Endothelial cell of hepatic sinusoid (primary cell): ENCODE results near the gene MMD.
"Not testable (repeated sequence)": the region's sequence is repeated elsewhere in the genome, so short reads cannot be mapped to it uniquely, and the experiment has no call there.

ENCODE experiments used
- in situ Hi-C: cut with HindIII; loops from 2 replicates; pipeline ENCODE4 v1.10.0; 2017; ENCODE audit warnings: low sequenced_read_pairs

MMD gene, protein sequence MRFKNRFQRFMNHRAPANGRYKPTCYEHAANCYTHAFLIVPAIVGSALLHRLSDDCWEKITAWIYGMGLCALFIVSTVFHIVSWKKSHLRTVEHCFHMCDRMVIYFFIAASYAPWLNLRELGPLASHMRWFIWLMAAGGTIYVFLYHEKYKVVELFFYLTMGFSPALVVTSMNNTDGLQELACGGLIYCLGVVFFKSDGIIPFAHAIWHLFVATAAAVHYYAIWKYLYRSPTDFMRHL

DNA sequence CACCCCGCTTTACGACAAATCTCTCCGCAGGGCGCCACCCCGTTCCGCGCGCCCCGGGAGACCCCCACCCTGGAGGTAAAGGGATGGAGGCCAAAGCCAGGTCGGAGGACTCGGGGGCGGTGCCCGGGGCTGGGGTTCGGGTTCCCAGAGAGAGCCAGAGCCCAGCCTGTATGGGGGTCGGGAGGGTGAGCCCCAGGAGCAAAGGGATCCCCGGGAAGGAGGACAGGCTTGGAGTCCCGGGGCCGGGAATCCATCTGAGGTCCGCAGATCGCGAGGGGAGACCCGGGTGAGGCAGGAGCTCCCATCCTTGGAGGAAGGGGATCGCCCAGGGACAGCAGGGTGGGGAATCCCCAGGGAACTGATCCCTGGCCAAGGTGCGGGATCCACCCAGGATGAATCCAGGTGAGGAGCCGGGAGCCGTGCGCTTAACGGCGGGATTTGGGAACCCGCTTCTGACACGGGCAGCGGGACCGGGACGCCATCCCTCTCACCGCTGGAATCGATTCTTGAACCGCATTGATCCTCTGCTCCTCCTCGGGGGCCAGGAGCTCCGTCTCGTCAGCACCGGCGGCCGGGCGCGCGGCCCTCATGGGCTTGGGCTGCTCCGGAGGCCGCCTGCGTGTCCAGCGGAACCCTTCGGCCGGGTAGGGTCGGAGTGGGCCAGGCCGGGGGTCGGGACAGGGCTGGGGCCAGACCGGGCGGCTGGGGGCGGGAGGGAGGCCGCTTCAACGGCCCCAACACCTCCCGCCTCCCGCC is at the start of gene MMD:
MMD (minus strand) TSS at position 657 of the 756 bp plus-strand sequence; CDS start at position 517, 140 bp downstream.
- in situ Hi-C loops: no loop called here

DNA sequence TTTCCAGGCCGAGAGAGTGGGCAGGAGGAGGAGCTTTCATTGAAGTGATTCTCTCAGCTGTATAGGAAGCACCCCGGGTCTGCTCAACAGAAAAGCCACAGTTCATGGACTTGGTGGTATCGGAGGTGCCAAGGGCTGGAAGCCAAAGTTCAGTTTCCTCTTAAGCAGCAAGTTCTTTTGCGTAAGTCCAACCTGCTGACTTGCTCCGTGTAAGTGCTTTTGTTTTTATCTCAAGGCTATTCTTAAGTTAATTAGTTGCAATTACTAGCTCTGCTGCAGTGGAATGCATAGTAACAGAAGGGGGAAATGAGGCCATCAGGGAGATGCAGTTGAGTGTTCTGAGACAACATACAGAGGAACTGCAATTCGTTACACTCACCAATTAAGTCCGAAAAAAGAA is 45.0 kb upstream of the MMD start:
- in situ Hi-C loops: no loop called here

DNA sequence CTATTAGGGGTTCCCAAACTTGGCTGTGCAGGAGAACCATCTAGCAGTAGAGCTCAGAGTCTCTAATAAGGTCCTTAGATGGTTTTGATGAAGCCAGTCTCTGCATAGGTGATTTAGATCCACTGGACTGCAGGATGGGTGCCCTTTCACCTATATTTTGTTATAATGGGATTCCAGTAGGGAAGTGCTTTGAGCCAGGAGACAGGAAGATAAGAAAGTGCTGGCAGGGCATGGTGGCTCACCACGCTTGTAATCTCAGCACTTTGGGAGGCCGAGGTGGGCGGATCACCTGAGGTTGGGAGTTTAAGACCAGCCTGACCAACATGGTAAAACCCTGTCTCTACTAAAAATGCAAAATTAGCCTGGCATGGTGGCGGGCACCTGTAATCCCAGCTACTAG is 44.1 kb upstream of the MMD start:
- in situ Hi-C loops: not testable (repeated sequence)

DNA sequence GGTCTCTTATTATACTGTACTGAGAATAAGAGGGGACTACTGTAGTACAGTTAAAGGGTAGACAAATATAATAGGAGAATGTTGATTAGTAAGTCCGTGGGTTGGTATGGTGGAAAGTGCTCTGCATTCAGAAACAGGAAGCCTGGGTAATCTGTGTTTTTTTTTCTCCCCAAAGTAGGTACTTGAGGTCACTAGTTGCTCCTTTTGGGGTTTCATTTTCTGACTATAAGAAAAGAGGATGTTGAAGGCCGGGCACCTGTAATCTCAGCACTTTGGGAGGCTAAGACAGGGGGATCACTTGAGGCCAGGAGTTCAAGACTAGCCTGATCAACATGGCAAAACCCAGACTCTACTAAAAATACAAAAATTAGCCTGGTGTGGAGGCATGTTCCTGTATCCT is 42.0 kb upstream of the MMD start:
- in situ Hi-C loops: no loop called here

DNA sequence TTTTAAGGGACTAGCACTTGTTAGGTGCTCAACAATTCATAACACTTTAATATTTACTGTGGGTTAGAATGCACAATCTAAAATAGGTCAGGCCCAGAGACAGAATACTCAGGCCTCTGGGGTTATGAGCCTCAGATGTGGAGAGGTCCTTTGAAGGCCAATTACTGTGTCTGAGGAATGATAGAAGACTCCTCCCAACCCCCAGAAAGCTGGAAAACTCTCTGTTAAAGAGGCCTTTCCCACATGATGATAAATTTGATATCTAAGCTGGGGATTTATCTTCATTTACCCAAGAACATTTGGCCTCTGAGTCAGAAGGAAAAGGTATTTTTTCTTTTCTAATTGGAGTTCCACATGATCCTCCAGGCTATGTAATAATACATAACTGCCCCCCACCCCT is 41.1 kb upstream of the MMD start:
- in situ Hi-C loops: no loop called here

DNA sequence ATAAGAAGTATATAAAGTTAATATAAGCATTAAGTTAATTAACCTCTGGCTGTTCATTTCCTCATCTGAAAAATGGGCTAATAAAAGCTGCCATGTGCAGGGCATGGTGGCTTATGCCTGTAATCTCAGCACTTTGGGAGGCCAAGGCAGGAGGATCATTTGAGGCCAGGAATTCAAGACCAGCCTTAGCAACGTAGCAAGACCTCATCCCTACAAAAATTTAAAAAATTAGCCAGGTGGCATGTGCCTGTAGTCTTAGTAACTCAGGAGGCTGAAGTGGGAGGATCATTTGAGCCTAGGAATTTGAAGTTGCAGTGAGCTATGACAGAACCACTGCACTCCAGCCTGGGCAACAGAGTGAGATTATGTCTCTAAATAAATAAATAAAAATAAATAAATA is 40.6 kb upstream of the MMD start:
- in situ Hi-C loops: no loop called here

DNA sequence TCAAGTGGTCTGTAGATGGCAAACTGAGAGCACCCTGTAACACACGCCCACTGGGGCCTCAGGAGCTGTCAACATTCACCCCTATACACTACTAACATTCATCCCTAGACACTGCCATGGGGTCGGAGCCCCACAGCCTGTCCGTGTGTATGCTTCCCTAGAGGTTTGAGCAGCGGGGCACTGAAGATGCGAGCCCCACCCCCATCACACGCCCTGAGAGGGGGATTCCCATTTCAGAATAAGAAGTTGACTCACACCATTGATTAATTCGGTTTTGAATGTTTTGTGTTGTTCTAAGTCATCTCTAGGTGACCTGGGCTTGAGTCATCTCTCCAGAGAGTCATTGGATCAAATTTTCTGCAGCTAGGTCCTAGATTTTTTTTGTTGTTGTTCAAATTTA is 37.3 kb upstream of the MMD start:
- in situ Hi-C loops: no loop called here

DNA sequence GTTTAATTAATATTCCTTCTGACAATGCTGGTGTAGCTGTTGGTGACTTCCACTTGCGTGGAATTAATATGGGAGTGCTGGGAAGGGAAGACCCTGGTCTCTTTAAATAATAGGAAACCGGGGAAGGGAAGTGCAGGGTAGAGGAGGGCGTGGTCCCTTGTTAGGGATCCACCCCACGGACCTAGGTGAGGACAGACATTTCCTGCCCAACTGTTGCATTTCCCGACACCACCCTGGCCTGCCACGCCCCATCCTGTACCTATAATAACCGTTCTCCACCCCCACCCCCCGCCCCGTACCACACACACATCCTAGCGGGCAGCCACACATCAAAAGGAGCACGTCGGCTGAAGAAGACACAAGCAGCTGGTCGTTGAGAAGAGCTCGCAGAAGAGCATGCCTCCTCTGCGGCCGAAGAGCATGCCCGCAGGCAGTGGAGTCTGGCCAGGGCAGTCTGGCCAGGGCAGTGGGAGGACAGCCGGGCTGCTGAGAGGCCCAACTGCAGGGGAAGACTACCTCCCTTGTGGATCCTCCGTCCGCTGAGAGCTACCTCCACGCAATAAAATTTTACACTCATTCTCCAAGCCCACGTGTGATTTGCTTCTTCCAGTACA is 36.8 kb upstream of the MMD start:
- in situ Hi-C loops: no loop called here

DNA sequence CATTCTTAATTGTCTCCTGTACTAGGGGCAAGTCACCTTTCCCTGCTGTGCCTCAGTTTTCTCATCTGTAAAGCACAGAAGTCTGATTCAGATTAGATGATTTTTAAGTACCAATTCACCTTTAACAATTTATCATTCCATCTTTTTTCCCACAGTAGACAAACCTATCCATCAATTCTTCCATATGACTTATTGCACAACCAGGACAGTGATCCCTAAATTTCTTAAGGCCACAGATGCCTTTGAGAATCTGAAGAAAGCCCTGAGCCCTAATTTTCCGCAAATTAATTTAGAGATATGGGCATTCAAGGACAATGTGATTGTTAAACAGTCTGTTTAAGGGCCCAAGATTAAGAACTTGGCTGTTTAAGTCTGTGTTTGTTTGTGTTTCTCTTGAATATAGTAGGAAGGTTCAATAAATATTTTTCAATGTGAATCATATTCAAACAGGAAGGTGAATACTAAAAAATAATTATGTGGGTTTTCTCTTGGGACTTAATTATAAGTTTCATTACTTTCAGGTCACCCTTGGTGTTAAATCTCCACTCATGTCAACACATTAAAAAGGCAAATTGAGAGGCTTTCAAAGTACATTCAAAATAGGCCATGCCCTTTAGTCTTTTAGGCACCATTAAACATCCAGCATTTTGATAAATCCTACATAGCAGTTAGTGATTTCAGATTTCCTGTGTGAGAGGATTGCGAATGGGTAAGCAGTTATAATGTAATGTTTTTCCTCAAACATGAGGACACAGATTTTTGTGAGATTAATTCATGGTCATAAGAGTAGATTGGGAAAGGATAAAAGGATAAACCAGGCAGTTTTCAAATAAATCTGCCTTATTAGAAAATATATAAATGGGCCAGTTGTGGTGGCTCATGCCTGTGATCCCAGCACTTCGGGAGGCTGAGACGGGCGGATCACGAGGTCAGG is 34.9 kb upstream of the MMD start:
- in situ Hi-C loops: no loop called here

DNA sequence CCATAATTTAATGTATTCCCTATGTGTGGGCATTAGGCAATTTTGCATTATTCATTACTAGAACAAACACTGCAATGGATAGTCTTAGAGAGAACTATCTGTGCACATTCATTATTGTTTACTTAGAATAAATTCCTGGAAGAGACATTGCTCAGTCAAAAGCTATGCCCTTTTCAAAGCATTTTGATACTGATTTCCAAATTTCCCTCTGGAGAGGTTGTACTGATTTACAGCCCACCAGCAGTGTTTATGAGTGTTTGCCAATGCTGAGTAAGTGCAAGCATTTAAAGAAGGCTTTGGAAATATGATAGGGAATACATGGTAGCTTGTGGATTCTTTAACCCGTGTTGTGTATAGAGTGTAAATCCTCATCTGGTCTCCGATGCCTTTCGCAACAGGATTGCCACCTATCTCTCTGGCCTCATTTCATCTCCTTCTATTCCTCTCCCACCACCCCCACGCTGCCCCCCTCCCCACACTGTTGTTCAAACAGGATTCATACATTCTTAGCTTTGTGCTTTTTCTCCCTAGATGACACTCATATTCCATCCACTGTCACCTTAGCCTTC is 33.4 kb upstream of the MMD start:
- in situ Hi-C loops: no loop called here

DNA sequence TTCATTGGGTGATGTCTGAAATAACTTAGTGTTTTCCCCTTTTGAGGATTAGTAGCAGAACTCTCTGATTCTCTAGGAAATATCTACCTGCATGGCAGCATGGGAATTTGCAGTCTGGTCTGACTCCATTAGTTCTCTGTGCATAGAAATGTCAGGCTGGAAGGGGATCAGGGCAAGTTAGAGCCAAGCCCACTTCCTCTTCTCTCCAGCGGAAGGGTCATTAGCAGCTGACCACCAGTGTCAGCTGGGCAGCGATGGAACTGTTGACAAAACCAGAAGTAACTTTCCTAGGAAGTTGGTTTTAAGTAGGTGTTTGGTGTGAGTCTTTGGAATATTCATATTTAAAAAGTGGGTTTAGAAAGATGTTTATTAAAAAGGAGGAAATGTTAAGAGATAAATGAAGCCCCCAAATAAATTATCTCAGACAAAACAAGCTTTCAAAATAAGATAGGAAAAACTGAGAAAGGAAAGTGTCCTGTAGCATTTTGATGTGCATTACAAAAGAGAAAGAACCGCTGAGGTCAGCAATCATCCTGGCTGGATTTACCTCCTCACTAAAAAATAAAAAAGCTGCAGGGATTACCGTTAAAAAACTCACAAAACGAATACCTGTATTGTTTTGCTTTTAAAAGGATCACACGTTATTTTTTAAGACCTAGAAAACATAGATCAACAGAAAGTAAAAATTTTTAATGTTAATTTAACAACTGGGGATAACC is 32.4 kb upstream of the MMD start:
- in situ Hi-C loops: no loop called here

DNA sequence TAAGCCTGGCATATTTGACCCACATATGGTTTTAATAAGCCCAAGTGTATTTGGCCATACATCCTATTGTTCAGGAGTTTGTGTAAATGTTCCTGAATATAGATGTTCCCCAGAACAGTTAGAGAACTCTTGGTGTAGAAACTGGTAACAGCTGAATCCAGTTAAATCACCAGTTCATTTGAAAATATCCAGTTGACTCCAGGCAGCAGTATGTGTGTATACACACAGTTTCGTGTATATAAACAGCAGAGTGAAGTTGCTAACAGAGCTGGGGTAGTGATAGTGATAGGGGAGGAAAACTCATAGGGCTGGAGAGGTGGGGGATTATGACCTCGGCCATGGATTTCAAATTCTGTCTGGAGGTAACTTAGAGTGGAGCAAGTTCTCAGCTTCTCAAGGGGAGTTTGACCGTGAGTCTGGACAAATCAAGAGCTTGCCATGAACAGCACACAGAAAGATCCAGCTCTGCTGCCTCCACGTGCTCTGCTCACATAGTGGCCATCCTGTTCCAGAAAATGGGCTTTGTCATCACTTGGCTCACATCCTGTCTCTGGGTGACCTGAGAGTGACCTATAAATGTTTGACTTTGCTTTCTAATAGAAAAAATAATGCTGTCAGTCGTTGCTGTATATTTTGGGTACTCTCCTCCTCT is 30.6 kb upstream of the MMD start:
- in situ Hi-C loops: no loop called here

DNA sequence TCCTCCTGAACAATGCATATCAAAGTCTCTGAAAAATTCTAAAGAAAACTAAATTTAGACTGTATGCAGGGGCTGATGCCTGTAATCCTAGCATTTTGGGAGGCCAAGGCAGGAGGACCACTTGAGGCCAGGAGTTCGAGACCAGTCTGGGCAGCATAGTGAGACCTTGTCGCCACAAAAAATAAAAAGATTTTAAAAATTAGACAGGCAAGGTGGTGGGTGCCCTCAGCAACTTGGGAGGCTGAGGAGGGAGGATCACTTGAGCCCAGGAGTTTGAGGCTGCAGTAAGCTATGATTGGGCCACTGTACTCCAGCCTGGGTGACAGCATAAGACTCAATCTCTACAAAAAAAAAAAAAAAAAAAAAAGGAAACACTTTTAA is 30.1 kb upstream of the MMD start:
- in situ Hi-C loops: no loop called here

DNA sequence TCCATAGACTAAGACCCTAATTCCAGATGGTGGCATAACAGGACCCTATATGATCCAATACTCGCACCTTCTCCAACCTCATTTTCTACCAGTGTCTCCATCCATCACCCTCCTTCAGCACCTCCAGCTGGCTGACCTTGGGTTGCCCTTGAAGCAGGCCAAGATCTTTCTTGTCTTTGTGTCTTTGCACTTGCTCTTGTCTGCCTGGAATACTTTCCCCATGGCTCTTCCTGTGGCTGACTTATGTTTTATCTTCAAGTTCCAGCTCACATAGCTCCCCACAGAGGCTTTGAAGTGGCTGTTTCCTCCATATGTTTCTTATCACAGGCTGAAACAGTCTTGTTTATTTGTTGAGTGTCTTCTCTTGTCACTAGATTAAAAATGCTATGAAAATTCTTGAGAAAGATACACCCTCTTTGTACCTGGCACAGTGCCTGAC is 29.6 kb upstream of the MMD start:
- in situ Hi-C loops: no loop called here

DNA sequence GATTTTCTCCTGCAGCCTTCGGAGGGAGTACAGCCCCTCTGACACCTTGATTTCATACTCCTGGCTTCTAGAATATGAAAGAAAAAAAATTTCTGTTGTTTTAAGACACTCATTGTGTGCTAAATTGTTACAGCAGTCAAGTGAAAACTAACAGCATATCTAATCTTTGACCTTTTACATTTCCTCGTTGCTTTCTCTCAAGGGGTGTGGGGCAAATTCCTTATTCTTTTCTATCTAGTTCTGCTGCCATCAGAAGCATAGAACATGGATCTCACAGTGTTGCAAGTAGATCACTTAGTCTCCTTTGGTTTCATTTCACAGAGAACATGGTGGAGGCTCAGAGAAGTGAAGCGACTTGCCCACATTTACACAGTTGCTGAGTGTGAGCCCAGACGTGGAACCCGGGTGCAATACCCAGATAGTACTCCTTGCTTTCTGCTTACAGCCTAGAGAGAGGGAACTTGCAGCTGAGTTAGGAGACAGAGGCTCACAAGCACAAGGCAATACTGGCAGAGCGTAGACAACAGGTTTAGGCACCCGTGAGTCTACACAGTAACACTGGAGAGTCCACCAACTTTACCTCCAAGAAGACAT is 28.7 kb upstream of the MMD start:
- in situ Hi-C loops: no loop called here

DNA sequence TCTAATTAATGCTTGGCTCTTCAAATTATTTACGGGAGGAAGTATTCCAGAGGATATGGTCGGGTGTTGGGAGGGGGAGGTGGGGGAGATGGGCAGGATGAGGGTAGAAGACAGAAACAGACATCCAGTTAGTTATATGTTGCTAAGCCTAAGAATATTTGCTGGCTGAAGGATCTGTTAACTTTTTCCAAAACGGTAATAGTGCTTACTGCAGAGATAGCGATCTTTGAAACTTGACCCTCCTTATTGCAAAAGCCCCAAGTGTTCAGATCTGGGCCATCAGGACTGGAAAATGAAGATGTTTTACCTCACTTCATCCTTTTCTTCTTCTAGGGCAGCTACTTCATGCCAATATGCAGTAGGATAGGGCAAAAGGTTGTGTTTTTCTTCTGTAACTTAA is 27.0 kb upstream of the MMD start:
- in situ Hi-C loops: loop anchor here (5.0 kb wide), 1 partner anchor 34 kb away; no protein-coding TSS in a partner anchor

DNA sequence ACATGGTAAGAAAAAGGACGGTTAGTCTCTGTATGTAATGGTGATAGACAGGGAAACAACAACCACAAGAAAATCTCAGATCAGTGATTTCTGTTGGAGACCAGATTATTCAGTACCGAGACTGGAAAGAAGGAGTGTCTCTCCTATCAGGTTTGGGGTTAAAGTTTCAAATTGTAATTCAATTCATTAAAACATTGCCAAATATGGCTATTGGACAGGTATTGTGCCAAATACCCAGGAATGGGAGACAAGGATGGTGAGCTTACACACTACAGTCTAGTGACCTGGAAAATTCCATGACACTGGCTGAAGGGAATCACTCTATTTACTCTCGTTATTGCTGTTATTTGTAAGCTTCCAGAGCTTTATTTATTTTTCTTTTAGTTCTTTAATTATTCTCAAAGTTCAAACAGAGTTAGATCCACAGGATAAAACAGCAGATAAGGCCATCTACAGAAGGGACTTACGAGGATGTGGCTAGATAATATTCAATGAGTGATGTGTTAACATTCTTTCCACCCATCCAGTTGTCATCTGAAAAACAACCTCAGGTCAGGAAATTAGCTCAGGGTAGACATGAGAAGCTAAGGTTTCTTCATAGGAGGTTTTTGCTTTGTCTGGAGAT is 25.1 kb upstream of the MMD start:
- in situ Hi-C loops: loop anchor here (5.0 kb wide), 1 partner anchor 36 kb away; no protein-coding TSS in a partner anchor

DNA sequence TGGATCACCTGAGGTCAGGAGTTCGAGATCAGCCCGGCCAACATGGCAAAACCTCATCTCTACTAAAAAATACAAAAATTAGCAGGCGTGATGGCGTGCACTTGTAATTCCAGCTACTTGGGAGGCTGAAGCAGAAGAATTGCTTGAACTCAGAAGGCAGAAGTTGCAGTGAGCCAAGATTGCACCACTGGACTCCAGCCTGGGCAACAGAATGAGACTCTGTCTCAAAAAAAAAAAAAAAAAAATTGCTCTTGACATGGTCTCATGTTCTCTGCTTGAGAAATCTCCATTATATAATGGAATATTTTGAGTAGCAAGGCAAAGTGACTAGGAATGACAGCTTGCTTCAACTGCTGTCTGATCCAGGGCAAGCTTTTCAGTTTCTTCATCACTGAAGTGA is 24.4 kb upstream of the MMD start:
- in situ Hi-C loops: loop anchor here (5.0 kb wide), 1 partner anchor 36 kb away; no protein-coding TSS in a partner anchor
